Nucleus accumbens (tissue), 56 donors: ENCODE data around the gene ITM2B.

Experiments used
- DNase-seq, 56 donors: peaks; one replicate each; lab custom pipeline; 2025; lab: John Stamatoyannopoulos, UW

The ITM2B gene

DNA sequence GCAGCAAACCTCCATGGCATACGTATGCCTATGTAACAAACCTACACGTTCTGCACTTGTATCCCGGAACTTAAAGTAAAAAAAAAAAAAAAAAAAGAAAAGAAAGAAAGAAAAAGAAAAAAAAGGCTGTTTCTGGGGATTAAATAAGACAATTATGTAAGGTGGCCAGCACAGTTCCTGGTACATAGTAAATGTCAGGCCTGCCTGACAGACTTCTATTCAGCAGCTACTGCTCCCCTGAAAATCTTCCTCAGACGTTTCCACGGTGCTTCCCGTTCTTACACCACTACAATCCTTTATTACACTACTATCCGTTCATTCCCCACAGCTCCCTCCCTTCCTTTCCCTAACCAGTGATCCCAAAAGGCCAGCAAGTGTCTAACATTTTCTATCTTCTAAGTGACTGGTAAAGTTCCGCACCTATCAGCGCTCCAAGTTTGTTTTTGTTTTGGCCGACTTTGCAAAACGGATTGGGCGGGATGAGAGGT, 69.9 kb downstream of the ITM2B start:
- DNase-seq: no peak

- DNase-seq: peak in 54 of 56 donors; percentile 22 to 91 (median 74)
Observed at GRCh38 chr13:48303359-48304142, 70.5 kb downstream of the ITM2B start, which contains the start of gene RB1. RB1 (plus strand) TSS chr13:48303751; CDS start chr13:48303913, 162 bp downstream.

DNA sequence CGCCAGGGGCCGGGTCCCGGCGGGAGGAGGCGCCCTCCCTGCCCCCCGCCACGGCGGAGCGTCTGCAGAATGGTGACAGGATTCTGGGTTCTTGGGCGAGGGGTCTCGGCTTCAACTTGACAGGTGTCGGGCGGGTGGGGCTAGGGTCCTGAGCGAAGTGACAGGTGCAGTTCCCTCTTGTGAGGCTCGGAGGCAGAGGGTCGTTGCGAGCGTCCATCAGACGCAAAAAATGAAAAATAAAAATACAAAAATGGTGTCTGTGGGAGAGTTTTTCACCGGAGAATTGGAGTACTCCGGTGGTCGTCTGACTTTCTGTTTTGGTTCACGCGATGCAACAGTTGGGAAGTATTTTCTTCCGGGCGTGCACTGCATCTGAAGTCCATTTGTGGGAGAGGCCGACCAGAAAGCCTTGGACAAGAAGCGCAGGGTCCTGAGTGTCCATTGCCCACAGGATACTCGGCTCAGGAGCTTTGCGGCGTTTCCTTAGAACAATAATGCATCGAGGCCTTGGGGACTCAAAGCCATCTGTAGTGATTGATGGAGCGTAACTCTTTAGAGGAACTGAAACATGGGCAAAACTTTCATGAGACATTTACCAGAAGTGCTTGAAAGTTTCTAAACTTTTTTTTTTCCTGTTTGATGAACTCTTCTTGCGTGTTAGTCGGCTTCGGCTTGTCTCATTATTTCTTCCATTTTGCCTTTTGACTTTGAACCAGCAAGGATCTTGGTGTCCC, 71.3 kb downstream of the ITM2B start:
- DNase-seq: peak in 7 of 56 donors; percentile 8 to 55 (median 32)

DNA sequence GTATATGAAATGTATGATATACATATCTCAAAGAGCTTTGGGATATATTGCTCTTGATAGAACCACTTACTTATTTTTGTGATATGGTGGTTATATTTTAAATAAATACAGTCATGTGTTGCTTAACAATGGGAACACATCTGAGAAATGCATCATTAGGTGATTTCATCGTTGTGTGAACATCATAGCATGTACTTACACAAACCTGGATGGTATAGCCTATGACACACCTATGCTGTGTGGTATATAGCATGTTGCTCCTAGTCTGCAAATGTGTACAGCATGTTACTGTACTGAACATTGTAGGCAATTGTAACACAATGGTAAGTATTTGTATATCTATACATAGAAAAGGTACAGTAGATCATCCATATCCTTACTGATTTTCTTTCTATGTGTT, 78.2 kb downstream of the ITM2B start:
- no peak for DNase-seq

DNA sequence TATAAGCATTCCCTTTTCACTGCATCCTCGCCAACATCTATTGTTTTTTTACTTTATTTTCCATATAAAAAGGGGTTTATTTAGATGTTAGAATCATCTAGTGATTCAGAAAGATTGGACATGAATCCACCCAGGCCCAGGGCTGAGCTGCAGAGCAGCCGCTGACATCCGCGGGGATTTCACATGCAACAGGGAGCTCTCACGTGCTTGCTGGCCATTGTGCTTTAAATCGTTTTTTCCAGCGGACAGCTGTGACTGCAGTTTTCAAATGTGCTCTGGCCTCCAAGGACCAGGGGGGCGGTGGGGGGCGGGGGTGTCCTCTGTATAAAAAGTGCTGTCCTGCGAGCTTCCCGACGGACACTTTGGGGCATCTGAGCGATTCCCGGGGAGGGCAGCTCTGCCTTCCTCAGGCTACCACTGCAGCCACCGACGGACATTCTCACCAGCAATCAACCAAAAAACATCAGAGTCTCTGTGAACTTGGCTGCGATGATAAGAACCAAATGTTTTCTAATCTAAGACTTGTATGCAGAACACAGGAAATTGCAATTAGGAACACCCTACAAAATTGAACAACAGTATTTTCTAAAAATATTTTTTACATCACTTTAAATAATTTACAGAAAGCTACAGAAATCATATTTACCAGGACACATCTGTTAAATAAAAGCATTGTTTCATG, 83.1 kb downstream of the ITM2B start:
- DNase-seq: no peak

DNA sequence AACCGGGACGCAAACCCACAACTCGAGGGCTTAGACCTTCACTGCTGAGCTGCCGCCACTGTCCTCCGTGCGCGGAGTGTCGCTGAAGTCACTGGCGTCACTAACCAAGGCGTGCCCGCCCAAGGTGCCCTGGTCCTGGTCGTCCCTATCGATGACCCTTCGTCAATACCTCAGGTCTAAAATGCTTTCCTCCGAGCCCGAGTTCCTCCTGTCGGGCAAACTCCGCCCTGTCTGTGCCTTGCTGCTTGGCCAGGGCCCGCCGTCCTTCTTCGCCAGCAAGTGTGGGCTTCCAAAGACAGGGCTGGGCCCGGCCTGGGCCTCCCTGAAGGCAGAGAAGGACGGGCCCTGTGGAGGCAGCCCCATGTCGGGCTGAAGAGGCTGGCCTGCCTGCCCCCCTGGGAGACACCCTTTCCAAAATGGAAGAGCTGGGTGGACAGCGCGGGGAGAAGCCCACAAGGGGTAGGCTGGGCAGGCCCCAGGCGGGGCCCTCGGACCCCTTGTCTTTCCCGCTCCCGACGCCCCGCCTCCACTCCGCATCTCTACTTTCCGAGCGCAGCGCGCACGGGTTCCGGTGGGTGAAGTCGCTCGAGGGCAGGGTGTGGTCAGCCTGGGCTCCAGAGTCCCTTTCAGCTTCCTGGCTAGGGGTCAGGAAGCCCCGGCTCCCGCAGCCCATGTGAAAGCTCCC, 84.0 kb downstream of the ITM2B start:
- no peak for DNase-seq

DNA sequence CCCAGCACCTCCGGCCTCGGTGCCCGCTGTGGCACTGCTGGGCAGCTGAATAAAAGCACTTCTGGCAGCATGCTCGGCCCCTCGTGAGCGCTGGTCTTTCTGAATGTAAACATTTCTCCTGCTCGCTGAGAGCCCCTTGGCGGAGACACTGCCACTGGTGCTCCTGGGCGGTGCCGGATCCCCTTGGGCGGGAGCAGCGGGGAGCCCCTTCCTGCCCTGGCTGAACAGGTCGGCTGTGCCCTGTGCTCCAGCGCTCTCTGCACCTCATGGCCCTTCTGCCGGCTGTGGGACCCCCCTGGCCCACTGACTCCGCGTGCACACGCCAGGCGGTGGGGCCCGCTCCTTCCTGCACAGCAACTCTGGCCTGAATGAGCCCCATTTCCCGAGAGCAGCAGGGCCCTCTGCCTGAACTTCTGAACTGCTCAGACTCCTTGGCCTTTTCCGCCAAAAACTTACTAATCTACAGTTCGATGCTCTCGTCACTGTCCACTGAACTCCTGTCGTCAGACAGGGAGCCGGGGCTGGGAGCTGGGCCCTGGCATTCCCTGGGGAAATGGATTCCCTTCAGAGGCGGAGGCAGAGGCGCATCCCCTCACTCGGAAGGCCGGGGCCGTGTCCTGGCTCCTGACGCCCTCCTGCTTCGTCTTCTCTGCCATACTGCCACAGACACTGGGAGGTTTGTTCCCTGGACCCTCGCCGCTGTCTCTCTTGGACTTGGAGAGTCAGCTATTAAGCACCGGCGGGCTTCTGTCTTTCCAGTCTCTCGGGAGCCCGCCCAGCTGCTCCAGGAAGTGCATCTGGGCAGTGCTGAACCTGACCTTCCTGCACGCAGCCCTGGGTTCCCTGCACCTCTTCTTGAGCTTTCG, 84.7 kb downstream of the ITM2B start:
- DNase-seq: no peak

DNA sequence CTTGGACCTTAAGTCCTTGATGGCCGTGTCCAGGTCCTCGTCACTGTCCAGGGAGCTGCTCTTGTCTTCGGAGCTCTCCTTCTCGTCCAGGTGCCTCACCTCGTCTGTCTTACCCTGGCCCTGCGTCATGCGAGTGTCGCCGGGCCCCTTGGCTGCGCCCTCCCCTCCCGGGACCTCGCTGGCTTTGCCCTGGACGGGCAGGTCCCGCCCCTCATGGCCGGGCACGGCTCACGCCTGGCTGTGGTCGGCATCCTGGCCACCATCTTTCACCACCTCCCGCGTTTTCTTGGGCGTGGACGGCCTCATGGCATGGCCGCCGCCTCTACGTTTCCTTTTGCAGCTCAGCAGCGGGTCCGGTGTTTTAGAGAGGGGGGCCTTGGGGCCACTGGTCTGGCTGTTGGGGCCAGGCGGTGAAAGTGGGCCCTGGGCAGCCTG, 85.4 kb downstream of the ITM2B start:
- no peak for DNase-seq

GRCh38 chr13:48318821-48319511, 86.0 kb downstream of the ITM2B start:
- no peak for DNase-seq
